Measurements from ENCODE around the gene CLSTN2. TPM values are rescaled to one million over a fixed set of nuclear protein-coding genes. Genes with fewer than 3 reads are reported as not detected.

The CLSTN2 gene
- total and polyA plus RNA-seq, 4 donors = 0.13 to 20.6 (median 9.1) TPM

DNA sequence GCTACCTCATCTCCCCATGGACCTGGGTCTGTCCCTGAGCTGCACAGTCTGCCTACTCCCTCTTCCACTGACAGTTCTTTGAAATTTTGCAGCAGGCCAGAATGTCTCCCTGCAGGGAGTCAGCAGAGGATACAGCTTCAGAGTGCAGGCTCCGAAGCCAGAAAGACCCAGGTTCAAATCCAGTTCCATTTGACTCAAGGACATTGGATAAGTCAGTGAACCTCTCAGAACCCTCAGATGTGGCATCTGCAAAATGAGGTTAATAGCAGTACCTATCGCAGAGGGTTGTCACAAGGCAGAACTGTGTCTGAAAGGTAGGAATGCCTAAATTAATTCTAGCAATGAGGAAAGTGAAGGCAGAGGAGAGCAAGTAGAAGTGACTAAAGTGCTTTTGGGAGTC lies 498.4 kb downstream of the CLSTN2 start:
- H3K9me3 ChIP-seq (ENCODE audit: control insufficient read depth, low read length) = no peaks in the 10 kb centered on the region
- no peak overlapping the region for H3K27ac ChIP-seq (ENCODE audit: low read depth in 1 of 2, low read length in 2 of 2)
- no peaks in the 10 kb centered on the region for H3K36me3 ChIP-seq (ENCODE audit: control insufficient read depth in 1 of 2, insufficient read depth in 2 of 2, low read length in 1 of 2)
- ATAC-seq (ENCODE audit: low FRiP score) = no peak
- DNase-seq = no peak
- no peaks in the 10 kb centered on the region for H3K27me3 ChIP-seq (ENCODE audit: control insufficient read depth in 1 of 2, insufficient read depth in 2 of 2, low read length in 1 of 2)
- no peak overlapping the region for H3K4me3 ChIP-seq (ENCODE audit: low read length in 2 of 2)
- no peaks in the 10 kb centered on the region for H3K4me1 ChIP-seq (ENCODE audit: control insufficient read depth in 1 of 2, insufficient read depth in 2 of 2, low read length in 2 of 2)
- intact Hi-C loops (cut with DNase I) = no loop called here
- 95 to 100% methylated on average over 2 of the region's 2 CpGs for WGBS, 2 donors

DNA sequence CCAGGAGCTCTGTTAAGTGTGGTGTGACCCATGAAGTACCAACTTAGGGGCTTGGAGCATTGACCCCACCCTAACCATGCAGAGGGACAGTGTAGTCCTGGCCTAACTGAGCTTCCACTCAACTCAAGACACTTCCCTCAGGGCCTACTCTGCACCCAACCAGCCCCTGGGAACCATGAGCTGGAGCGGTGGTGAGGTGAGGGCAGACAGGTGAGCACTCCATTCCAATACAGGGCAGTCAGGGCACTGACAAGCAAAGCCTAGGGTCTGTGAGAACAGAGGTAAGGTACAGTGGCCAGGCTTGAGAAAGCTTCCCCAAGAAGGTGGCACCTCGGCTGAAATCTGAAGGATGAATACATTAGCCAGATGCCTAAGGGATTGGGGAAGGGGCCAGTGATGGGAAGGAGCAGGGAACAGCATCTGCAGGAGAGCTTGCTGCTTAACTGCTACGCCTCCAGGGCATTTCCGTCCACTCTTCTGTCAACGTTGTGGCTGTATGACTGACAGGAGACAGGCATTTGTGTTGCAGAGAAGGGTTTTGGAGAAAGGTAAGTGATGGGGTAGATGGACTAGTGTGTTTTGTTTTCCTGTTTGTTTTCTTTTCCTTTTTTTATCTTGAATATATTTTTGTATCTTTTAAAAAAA lies 499.4 kb downstream of the CLSTN2 start:
- ATAC-seq (ENCODE audit: low FRiP score) (no peak), DNase-seq (no peak)
- Histone ChIP-seq H3K36me3 (ENCODE audit: control insufficient read depth in 1 of 2, insufficient read depth in 2 of 2, low read length in 1 of 2) (no peaks in the 10 kb centered on the region), H3K4me1 (ENCODE audit: control insufficient read depth in 1 of 2, insufficient read depth in 2 of 2, low read length in 2 of 2) (no peaks in the 10 kb centered on the region), H3K27ac (ENCODE audit: low read depth in 1 of 2, low read length in 2 of 2) (no peak overlapping the region), H3K27me3 (ENCODE audit: control insufficient read depth in 1 of 2, insufficient read depth in 2 of 2, low read length in 1 of 2) (no peaks in the 10 kb centered on the region), H3K4me3 (ENCODE audit: low read length in 2 of 2) (no peak overlapping the region), H3K9me3 (ENCODE audit: control insufficient read depth, low read length) (no peaks in the 10 kb centered on the region)
- intact Hi-C loops (cut with DNase I) = no loop called here
- 79 to 83% methylated on average over 5 of the region's 5 CpGs for WGBS, 2 donors

DNA sequence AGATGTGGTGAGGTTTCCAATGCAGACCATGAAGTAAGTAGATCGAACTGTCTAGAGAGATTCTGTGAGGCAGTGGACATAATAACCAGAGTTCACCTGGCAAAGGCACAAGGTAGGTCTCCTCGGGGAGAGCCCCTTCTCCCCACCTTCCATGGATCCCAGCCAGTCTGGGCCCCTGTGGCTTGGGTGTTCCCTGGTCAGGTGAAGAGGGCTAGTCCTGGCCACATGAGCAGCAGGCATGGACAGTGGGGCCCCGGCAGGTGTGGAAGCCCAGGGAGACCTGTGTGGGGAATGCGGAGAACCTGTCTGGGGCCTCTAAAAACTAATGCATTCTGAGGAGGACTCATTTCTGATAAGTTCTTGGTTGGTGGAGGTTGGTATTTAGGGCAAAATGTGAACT lies 501.4 kb downstream of the CLSTN2 start:
- no peak for ATAC-seq (ENCODE audit: low FRiP score)
- intact Hi-C loops (cut with DNase I) = no loop called here
- Histone ChIP-seq H3K36me3 (ENCODE audit: control insufficient read depth in 1 of 2, insufficient read depth in 2 of 2, low read length in 1 of 2) (no peaks in the 10 kb centered on the region), H3K27me3 (ENCODE audit: control insufficient read depth in 1 of 2, insufficient read depth in 2 of 2, low read length in 1 of 2) (no peaks in the 10 kb centered on the region), H3K4me3 (ENCODE audit: low read length in 2 of 2) (no peak overlapping the region), H3K4me1 (ENCODE audit: control insufficient read depth in 1 of 2, insufficient read depth in 2 of 2, low read length in 2 of 2) (no peaks in the 10 kb centered on the region), H3K27ac (ENCODE audit: low read depth in 1 of 2, low read length in 2 of 2) (no peak overlapping the region), H3K9me3 (ENCODE audit: control insufficient read depth, low read length) (no peaks in the 10 kb centered on the region)
- no peak for DNase-seq
- 95 to 98% methylated on average over 4 of the region's 4 CpGs for WGBS, 2 donors

DNA sequence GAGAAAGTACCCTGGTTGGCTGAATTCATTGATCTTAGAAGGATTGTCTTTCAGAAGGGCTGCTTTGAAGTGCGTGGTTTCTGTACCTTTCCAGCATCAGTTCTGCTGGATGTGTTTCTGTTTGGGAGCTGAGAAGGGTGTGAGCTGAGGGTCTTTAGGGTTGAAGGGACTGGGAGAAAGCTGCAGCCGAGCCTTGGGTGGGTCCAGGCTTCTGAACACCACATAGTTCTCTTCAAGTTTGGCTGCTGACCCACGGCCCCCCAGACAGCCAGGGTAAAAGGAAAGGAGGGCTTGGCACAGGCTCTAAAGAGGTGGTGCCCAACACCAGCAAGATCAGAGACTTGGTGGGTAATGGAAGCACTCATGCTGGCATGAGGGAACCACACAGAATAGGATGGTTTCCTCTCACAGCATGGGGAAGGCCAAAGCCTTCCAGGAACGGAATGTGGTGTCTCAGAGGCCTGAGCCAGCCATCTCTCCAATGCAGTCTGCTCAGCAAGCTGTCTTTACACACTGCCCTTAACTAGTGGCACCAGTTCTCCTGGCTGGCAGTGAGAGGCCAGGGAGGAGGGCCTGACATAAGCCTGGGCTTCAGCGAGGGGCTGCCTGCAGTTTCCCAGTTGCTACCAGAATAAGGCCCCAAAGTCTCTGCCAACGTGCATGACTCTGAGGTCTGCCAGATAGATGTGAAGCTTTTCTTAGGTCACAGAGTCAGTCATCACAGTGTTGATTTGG lies 503.9 kb downstream of the CLSTN2 start:
- ATAC-seq (ENCODE audit: low FRiP score) (peak; percentile 23), DNase-seq (no peak)
- WGBS, 2 donors = 41 to 63% methylated on average over 6 of the region's 6 CpGs
- no peaks in the 10 kb centered on the region for H3K9me3 ChIP-seq (ENCODE audit: control insufficient read depth, low read length)
- H3K4me3 ChIP-seq (ENCODE audit: low read length in 2 of 2) = no peak overlapping the region
- no peaks in the 10 kb centered on the region for H3K36me3 ChIP-seq (ENCODE audit: control insufficient read depth in 1 of 2, insufficient read depth in 2 of 2, low read length in 1 of 2)
- no peaks in the 10 kb centered on the region for H3K27me3 ChIP-seq (ENCODE audit: control insufficient read depth in 1 of 2, insufficient read depth in 2 of 2, low read length in 1 of 2)
- H3K4me1 ChIP-seq (ENCODE audit: control insufficient read depth in 1 of 2, insufficient read depth in 2 of 2, low read length in 2 of 2) = no peaks in the 10 kb centered on the region
- no peak overlapping the region for H3K27ac ChIP-seq (ENCODE audit: low read depth in 1 of 2, low read length in 2 of 2)
- intact Hi-C loops (cut with DNase I) = no loop called here

DNA sequence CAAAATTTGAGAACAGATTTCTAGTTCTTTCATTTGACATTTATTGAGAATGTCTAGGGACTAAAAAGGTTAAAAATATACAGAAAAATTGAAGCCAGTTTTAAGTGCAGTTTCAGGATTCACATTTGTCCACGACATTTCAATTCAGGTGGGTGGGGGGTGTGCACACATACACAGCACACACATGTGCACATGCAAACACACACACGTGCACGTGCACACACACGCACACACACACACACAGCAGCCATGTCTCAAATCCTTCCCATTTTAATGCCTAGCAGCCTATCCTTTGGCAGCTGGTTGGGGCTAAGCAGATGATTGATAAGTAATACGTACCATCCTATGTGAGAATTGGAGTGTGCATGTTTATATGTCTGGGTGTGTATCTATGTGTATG lies 504.5 kb downstream of the CLSTN2 start:
- WGBS, 2 donors = 78 to 91% methylated on average over 5 of the region's 5 CpGs
- DNase-seq (no peak), ATAC-seq (ENCODE audit: low FRiP score) (no peak)
- H3K4me3 ChIP-seq (ENCODE audit: low read length in 2 of 2) = no peak overlapping the region
- no peaks in the 10 kb centered on the region for H3K9me3 ChIP-seq (ENCODE audit: control insufficient read depth, low read length)
- H3K27me3 ChIP-seq (ENCODE audit: control insufficient read depth in 1 of 2, insufficient read depth in 2 of 2, low read length in 1 of 2) = no peaks in the 10 kb centered on the region
- H3K4me1 ChIP-seq (ENCODE audit: control insufficient read depth in 1 of 2, insufficient read depth in 2 of 2, low read length in 2 of 2) = no peaks in the 10 kb centered on the region
- H3K27ac ChIP-seq (ENCODE audit: low read depth in 1 of 2, low read length in 2 of 2) = no peak overlapping the region
- no peaks in the 10 kb centered on the region for H3K36me3 ChIP-seq (ENCODE audit: control insufficient read depth in 1 of 2, insufficient read depth in 2 of 2, low read length in 1 of 2)
- intact Hi-C loops (cut with DNase I) = no loop called here

- ATAC-seq (ENCODE audit: low FRiP score) = no peak
- Histone ChIP-seq H3K4me3 (ENCODE audit: low read length in 2 of 2) (no peak overlapping the region), H3K36me3 (ENCODE audit: control insufficient read depth in 1 of 2, insufficient read depth in 2 of 2, low read length in 1 of 2) (no peaks in the 10 kb centered on the region), H3K4me1 (ENCODE audit: control insufficient read depth in 1 of 2, insufficient read depth in 2 of 2, low read length in 2 of 2) (no peaks in the 10 kb centered on the region), H3K27ac (ENCODE audit: low read depth in 1 of 2, low read length in 2 of 2) (no peak overlapping the region), H3K27me3 (ENCODE audit: control insufficient read depth in 1 of 2, insufficient read depth in 2 of 2, low read length in 1 of 2) (no peaks in the 10 kb centered on the region), H3K9me3 (ENCODE audit: control insufficient read depth, low read length) (no peaks in the 10 kb centered on the region)
- intact Hi-C loops (cut with DNase I) = no loop called here
- DNase-seq = no peak
- WGBS, 2 donors = 93% methylated on average over 1 of the region's 1 CpG
Observed at GRCh38 chr3:140440446-140440845, 505.5 kb downstream of the CLSTN2 start.

- intact Hi-C loops (cut with DNase I) = no loop called here
- Histone ChIP-seq H3K36me3 (ENCODE audit: control insufficient read depth in 1 of 2, insufficient read depth in 2 of 2, low read length in 1 of 2) (no peaks in the 10 kb centered on the region), H3K27me3 (ENCODE audit: control insufficient read depth in 1 of 2, insufficient read depth in 2 of 2, low read length in 1 of 2) (no peaks in the 10 kb centered on the region), H3K4me3 (ENCODE audit: low read length in 2 of 2) (no peak overlapping the region), H3K9me3 (ENCODE audit: control insufficient read depth, low read length) (no peaks in the 10 kb centered on the region), H3K4me1 (ENCODE audit: control insufficient read depth in 1 of 2, insufficient read depth in 2 of 2, low read length in 2 of 2) (no peaks in the 10 kb centered on the region), H3K27ac (ENCODE audit: low read depth in 1 of 2, low read length in 2 of 2) (no peak overlapping the region)
- ATAC-seq (ENCODE audit: low FRiP score) (no peak), DNase-seq (peak; percentile 71 to 86)
- WGBS, 2 donors = 38 to 58% methylated on average over 2 of the region's 2 CpGs
Observed at GRCh38 chr3:140441006-140441405, 506.0 kb downstream of the CLSTN2 start.

GRCh38 chr3:140442621-140443020 lies 507.6 kb downstream of the CLSTN2 start:
- 89 to 96% methylated on average over 2 of the region's 2 CpGs for WGBS, 2 donors

DNA sequence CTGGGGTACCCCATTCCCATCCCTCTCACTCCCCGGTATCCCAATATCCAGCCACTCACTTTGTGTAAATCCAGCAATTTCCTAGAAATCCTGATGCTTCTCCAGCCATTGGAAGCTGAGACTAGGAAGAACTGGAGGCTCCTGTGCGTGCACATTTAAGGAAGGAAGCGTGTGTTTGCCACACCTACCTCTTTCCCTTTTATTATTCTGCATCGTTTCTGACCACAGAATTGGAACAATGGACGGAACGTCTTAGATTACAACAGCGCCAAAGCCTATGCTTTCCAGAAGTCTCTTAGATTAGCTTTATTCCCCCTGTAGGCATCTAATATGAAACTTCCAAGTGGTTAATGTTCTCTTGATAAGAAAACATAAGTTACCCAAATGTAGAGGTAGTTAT lies 508.1 kb downstream of the CLSTN2 start:
- no peaks in the 10 kb centered on the region for H3K4me1 ChIP-seq (ENCODE audit: control insufficient read depth in 1 of 2, insufficient read depth in 2 of 2, low read length in 2 of 2)
- intact Hi-C loops (cut with DNase I) = no loop called here
- H3K27me3 ChIP-seq (ENCODE audit: control insufficient read depth in 1 of 2, insufficient read depth in 2 of 2, low read length in 1 of 2) = no peaks in the 10 kb centered on the region
- DNase-seq (no peak), ATAC-seq (ENCODE audit: low FRiP score) (no peak)
- H3K27ac ChIP-seq (ENCODE audit: low read depth in 1 of 2, low read length in 2 of 2) = no peak overlapping the region
- no peaks in the 10 kb centered on the region for H3K9me3 ChIP-seq (ENCODE audit: control insufficient read depth, low read length)
- H3K4me3 ChIP-seq (ENCODE audit: low read length in 2 of 2) = no peak overlapping the region
- 83 to 87% methylated on average over 7 of the region's 7 CpGs for WGBS, 2 donors
- H3K36me3 ChIP-seq (ENCODE audit: control insufficient read depth in 1 of 2, insufficient read depth in 2 of 2, low read length in 1 of 2) = no peaks in the 10 kb centered on the region

More at GRCh38 chr3:140442621-140443020, 507.6 kb downstream of the CLSTN2 start:
- H3K4me1 ChIP-seq (ENCODE audit: control insufficient read depth in 1 of 2, insufficient read depth in 2 of 2, low read length in 2 of 2) = no peaks in the 10 kb centered on the region
- no peaks in the 10 kb centered on the region for H3K27me3 ChIP-seq (ENCODE audit: control insufficient read depth in 1 of 2, insufficient read depth in 2 of 2, low read length in 1 of 2)
- no peak for DNase-seq
- intact Hi-C loops (cut with DNase I) = no loop called here
- H3K9me3 ChIP-seq (ENCODE audit: control insufficient read depth, low read length) = no peaks in the 10 kb centered on the region
- no peak overlapping the region for H3K27ac ChIP-seq (ENCODE audit: low read depth in 1 of 2, low read length in 2 of 2)
- ATAC-seq (ENCODE audit: low FRiP score) = no peak
- H3K36me3 ChIP-seq (ENCODE audit: control insufficient read depth in 1 of 2, insufficient read depth in 2 of 2, low read length in 1 of 2) = no peaks in the 10 kb centered on the region
- H3K4me3 ChIP-seq (ENCODE audit: low read length in 2 of 2) = no peak overlapping the region
